WTC11 (cell line): ENCODE results near the gene SRSF11. TPM values are rescaled to one million over a fixed set of nuclear protein-coding genes. Genes with fewer than 3 reads are reported as not detected.

ENCODE experiments used
- total RNA-seq: library from RNA; stranded (reverse); gene quantifications from 3 replicates; pipeline ENCODE4 v1.2.3, GENCODE V29; 2021

Gene SRSF11
- total RNA-seq, 1 experiment from 2014 or later, result 193 TPM

Other genes starting within 250 kb of the SRSF11 start
- gene LRRC40, start 15.8 kb upstream of the SRSF11 start, total RNA-seq, result 26.7 to 31.5 TPM (median 31.0 TPM) in 3 replicates
- gene ANKRD13C, start 133.3 kb downstream of the SRSF11 start, total RNA-seq, result 20.0 to 22.5 TPM (median 21.0 TPM) in 3 replicates
- 20.8 to 27.8 TPM (median 23.9 TPM) in 3 replicates for gene CTH, start 189.9 kb downstream of the SRSF11 start, total RNA-seq